GM18951 (cell line): ENCODE data around the gene FUOM.

Source experiments
- POLR2A ChIP-seq: IDR thresholded peaks from 4 replicates; pipeline ENCODE4 v1.6.1; 2011; ENCODE audit warnings: mild to moderate bottlenecking; ENCODE audit not compliant: insufficient read length, insufficient read depth; ENCODE audit errors: extremely low read depth
- in situ Hi-C: fragments of 300-500 bp; cut with MboI; formaldehyde crosslinking; loops from one replicate; pipeline ENCODE4 v1.12.0; 2022; ENCODE audit warnings: low sequenced_read_pairs, mixed read lengths, inconsistent platforms; ENCODE audit not compliant: unreplicated experiment

FUOM gene

GRCh38 chr10:133356549-133357284, 1.1 kb downstream of the FUOM start:
- no peak for TF ChIP-seq POLR2A
- in situ Hi-C loops: no loop called here

GRCh38 chr10:133355991-133356390, 1.8 kb downstream of the FUOM start:
- in situ Hi-C loops: no loop called here
- TF ChIP-seq POLR2A: no peak

- in situ Hi-C loops: no loop called here
- no peak for TF ChIP-seq POLR2A
These were observed 2.6 kb downstream of the FUOM start for GRCh38 chr10:133355266-133355665.

GRCh38 chr10:133354672-133355240, 3.1 kb downstream of the FUOM start:
- in situ Hi-C loops: no loop called here
- TF ChIP-seq POLR2A: no peak

- in situ Hi-C loops: no loop called here
- no peak for TF ChIP-seq POLR2A
These were observed 3.7 kb downstream of the FUOM start for GRCh38 chr10:133353988-133354605.

- peak; percentile 5 for TF ChIP-seq POLR2A
- in situ Hi-C loops: no loop called here
These were observed 4.4 kb downstream of the FUOM start for GRCh38 chr10:133353202-133353959.

GRCh38 chr10:133351408-133352318, 6.2 kb downstream of the FUOM start:
- no peak for TF ChIP-seq POLR2A
- in situ Hi-C loops: no loop called here

- TF ChIP-seq POLR2A: no peak
- in situ Hi-C loops: no loop called here
These were observed 6.9 kb downstream of the FUOM start for GRCh38 chr10:133350950-133351329.

- TF ChIP-seq POLR2A: no peak
- in situ Hi-C loops: no loop called here
These were observed 7.4 kb downstream of the FUOM start for GRCh38 chr10:133350283-133350949.

GRCh38 chr10:133349577-133350011, 8.2 kb downstream of the FUOM start:
- no peak for TF ChIP-seq POLR2A
- in situ Hi-C loops: no loop called here

- no peak for TF ChIP-seq POLR2A
- in situ Hi-C loops: no loop called here
These were observed 8.7 kb downstream of the FUOM start for GRCh38 chr10:133349160-133349568.
